Putamen (tissue), 1 donor: ENCODE data around the gene DUXA.

ENCODE experiments used
- DNase-seq: peaks from one replicate; pipeline ENCODE4 v3.0.0-alpha.2; 2016; ENCODE audit warnings: low spot score

DUXA gene

GRCh38 chr19:57105976-57106721 is 61.1 kb downstream of the DUXA start:
- no peak for DNase-seq
